H1 (cell line): ENCODE results near the gene ATP11C. TPM values are rescaled to one million over a fixed set of nuclear protein-coding genes. Genes with fewer than 3 reads are reported as not detected.

Experiments
- CTCF ChIA-PET: fragments of 300-600 bp; sonication (Branson Sonifier 250); formaldehyde crosslinking; loops from one replicate; lab custom pipeline; 2021; ENCODE audit not compliant: partially characterized antibody; lab: Charles Lee
- POLR2A ChIA-PET: fragments of 300-600 bp; sonication (Branson Sonifier 250); formaldehyde crosslinking; loops from one replicate; lab custom pipeline; 2021; ENCODE audit warnings: inconsistent platforms; ENCODE audit not compliant: partially characterized antibody; lab: Charles Lee
- DNase-seq, 2 experiments: peaks; one replicate each; pipeline versions ENCODE4 v3.0.0 to v3.0.0-alpha.2; 2010 to 2022; ENCODE audit warnings: low spot score in 2 of 2, low read depth in 1 of 2, mixed read lengths in 1 of 2
- FAIRE-seq: peaks from 2 replicates; lab custom pipeline; 2011; peaks lifted over from hg19 to GRCh38; lab: Jason Lieb, UNC
- H2AFZ ChIP-seq: 2 replicates; pipeline ENCODE4 v1.8.1; 2012; ENCODE audit warnings: low read length, inconsistent platforms
- H2AK5ac ChIP-seq: 2 replicates; pipeline ENCODE4 v1.6.1; 2013; ENCODE audit warnings: low read depth, low read length
- H2BK120ac ChIP-seq: replicated peaks from 2 replicates; pipeline ENCODE3; 2013; ENCODE audit warnings: low read depth, low read length, inconsistent platforms
- H2BK12ac ChIP-seq: 2 replicates; pipeline ENCODE4 v1.6.1; 2013; ENCODE audit warnings: low read depth, low read length
- H2BK15ac ChIP-seq: 2 replicates; pipeline ENCODE4 v1.6.1; 2013; ENCODE audit warnings: low read length
- H2BK20ac ChIP-seq: 2 replicates; pipeline ENCODE4 v1.6.1; 2013; ENCODE audit warnings: low read length
- H2BK5ac ChIP-seq: 2 replicates; pipeline ENCODE4 v1.6.1; 2013; ENCODE audit warnings: low read depth, low read length
- H3K14ac ChIP-seq: 2 replicates; pipeline ENCODE4 v1.6.1; 2013; ENCODE audit warnings: inconsistent platforms; ENCODE audit not compliant: insufficient read length
- H3K18ac ChIP-seq: 2 replicates; pipeline ENCODE4 v1.6.1; 2013; ENCODE audit warnings: low read length; ENCODE audit errors: extremely low read depth
- H3K23ac ChIP-seq: 2 replicates; pipeline ENCODE4 v1.6.1; 2013; ENCODE audit warnings: inconsistent platforms; ENCODE audit not compliant: insufficient read length
- H3K23me2 ChIP-seq: 2 replicates; pipeline ENCODE4 v1.6.1; 2013; ENCODE audit warnings: low read depth, low read length
- H3K27ac ChIP-seq: 2 replicates; pipeline ENCODE4 v1.6.1; 2011; ENCODE audit warnings: low read depth, low read length, inconsistent platforms
- H3K27me3 ChIP-seq, 4 experiments: replicated peaks in 1 of 4; 1 replicate in 1 of 4; 2 replicates in 3 of 4; pipeline versions ENCODE4 v1.6.1 to v1.8.1; 2011 to 2013; ENCODE audit warnings: low read length in 3 of 4, mild to moderate bottlenecking in 3 of 4, inconsistent platforms in 2 of 4, mixed read lengths in 2 of 4, moderate library complexity in 1 of 4; ENCODE audit not compliant: control insufficient read depth in 3 of 4, insufficient read depth in 3 of 4; ENCODE audit errors: extremely low read depth in 1 of 4
- H3K36me3 ChIP-seq, 4 experiments: 2 replicates each; pipeline versions ENCODE4 v1.6.1 to v1.8.1; 2011 to 2013; ENCODE audit warnings: mild to moderate bottlenecking in 4 of 4, low read length in 3 of 4, moderate library complexity in 2 of 4, control low read depth in 1 of 4, inconsistent platforms in 1 of 4; ENCODE audit not compliant: insufficient read depth in 4 of 4, control insufficient read depth in 2 of 4
- H3K4ac ChIP-seq: replicated peaks from 2 replicates; pipeline ENCODE3; 2013; ENCODE audit warnings: low read length, low read depth, mixed read lengths, inconsistent platforms; ENCODE audit not compliant: insufficient read length
- H3K4me1 ChIP-seq, 4 experiments: replicated peaks in 1 of 4; 1 replicate in 1 of 4; 2 replicates in 3 of 4; pipeline versions ENCODE4 v1.6.1 to v1.8.1; 2011 to 2013; ENCODE audit warnings: low read length in 3 of 4, inconsistent platforms in 2 of 4, mixed read lengths in 1 of 4; ENCODE audit not compliant: insufficient read depth in 4 of 4, control insufficient read depth in 3 of 4
- H3K4me2 ChIP-seq, 2 experiments: 2 replicates each; pipeline versions ENCODE4 v1.6.1 to v1.8.1; 2011 to 2013; ENCODE audit warnings: low read depth in 2 of 2, low read length in 2 of 2, control low read depth in 1 of 2, inconsistent platforms in 1 of 2, mild to moderate bottlenecking in 1 of 2; ENCODE audit not compliant: insufficient read depth in 1 of 2
- H3K4me3 ChIP-seq, 4 experiments: fragments of 200-600, 300-600 bp in 1 of 4; sonication (generic), shearing (Covaris generic), sonication (Bioruptor Twin) in 1 of 4; 2 replicates each; pipeline versions ENCODE4 v1.5.1 to v1.8.1; 2011 to 2016; ENCODE audit warnings: low read length in 4 of 4, low read depth in 3 of 4, control low read depth in 2 of 4, inconsistent platforms in 2 of 4, mild to moderate bottlenecking in 2 of 4, mixed read lengths in 1 of 4, moderate library complexity in 1 of 4; ENCODE audit not compliant: insufficient read depth in 2 of 4; ENCODE audit errors: extremely low read depth in 1 of 4
- H3K56ac ChIP-seq: replicated peaks from 2 replicates; pipeline ENCODE3; 2013; ENCODE audit warnings: low read depth, mild to moderate bottlenecking, mixed read lengths, low read length, inconsistent platforms; ENCODE audit not compliant: insufficient read length
- H3K79me1 ChIP-seq: 2 replicates; pipeline ENCODE4 v1.6.1; 2013; ENCODE audit warnings: low read depth, low read length, control low read depth
- H3K79me2 ChIP-seq, 2 experiments: 2 replicates each; pipeline versions ENCODE4 v1.6.1 to v1.8.1; 2012 to 2013; ENCODE audit warnings: low read length in 2 of 2, mild to moderate bottlenecking in 2 of 2, inconsistent platforms in 1 of 2; ENCODE audit not compliant: insufficient read depth in 2 of 2, control insufficient read depth in 1 of 2
- H3K9ac ChIP-seq, 4 experiments: replicated peaks in 1 of 4; 1 replicate in 1 of 4; 2 replicates in 3 of 4; pipeline versions ENCODE4 v1.6.1 to v1.8.1; 2011 to 2013; ENCODE audit warnings: low read depth in 3 of 4, low read length in 3 of 4, control low read depth in 2 of 4, mild to moderate bottlenecking in 2 of 4, moderate library complexity in 2 of 4, inconsistent platforms in 1 of 4; ENCODE audit errors: extremely low read depth in 1 of 4
- H3K9me3 ChIP-seq, 2 experiments: 2 replicates each; pipeline versions ENCODE4 v1.6.1 to v1.8.1; 2012 to 2013; ENCODE audit warnings: mild to moderate bottlenecking in 2 of 2, moderate library complexity in 2 of 2, control low read depth in 1 of 2, inconsistent platforms in 1 of 2, low read depth in 1 of 2, low read length in 1 of 2, mixed read lengths in 1 of 2; ENCODE audit not compliant: insufficient read depth in 2 of 2
- H4K20me1 ChIP-seq, 2 experiments: replicated peaks in 1 of 2; 2 replicates each; pipeline versions ENCODE3 to v1.8.1; 2011 to 2013; ENCODE audit warnings: inconsistent platforms in 2 of 2, low read length in 2 of 2, mild to moderate bottlenecking in 1 of 2; ENCODE audit not compliant: insufficient read depth in 2 of 2, control insufficient read depth in 1 of 2
- H4K5ac ChIP-seq: 2 replicates; pipeline ENCODE4 v1.6.1; 2013; ENCODE audit warnings: low read length, low read depth, mixed read lengths, inconsistent platforms; ENCODE audit not compliant: insufficient read length
- H4K8ac ChIP-seq: 2 replicates; pipeline ENCODE4 v1.8.0; 2013; ENCODE audit warnings: mild to moderate bottlenecking, moderate library complexity, low read length, inconsistent platforms; ENCODE audit not compliant: insufficient read depth; ENCODE audit errors: extremely low read depth
- H4K91ac ChIP-seq: replicated peaks from 2 replicates; pipeline ENCODE3; 2013; ENCODE audit warnings: low read length, mixed read lengths, inconsistent platforms; ENCODE audit not compliant: insufficient read length
- BACH1 ChIP-seq: IDR thresholded peaks from 2 replicates; pipeline ENCODE4 v1.6.1; 2012; ENCODE audit warnings: low read length, improper control_type of control experiment
- BCL11A ChIP-seq, 2 experiments: IDR thresholded peaks; one replicate each; pipeline ENCODE4 v1.6.1; 2011; ENCODE audit warnings: low read depth in 2 of 2, low read length in 2 of 2, mild to moderate bottlenecking in 2 of 2
- CBX8 ChIP-seq: fragments of 300-800, 300-1000 bp; sonication (generic); IDR thresholded peaks from 2 replicates; pipeline ENCODE4 v1.7.1; 2016; ENCODE audit warnings: low read depth, low read length, borderline replicate concordance
- CTCF ChIP-seq, 3 experiments: IDR thresholded peaks; 1 replicate in 2 of 3; 2 replicates in 1 of 3; pipeline versions ENCODE4 v1.5.1 to v1.6.1; 2011; ENCODE audit warnings: low read length in 3 of 3, mild to moderate bottlenecking in 3 of 3, inconsistent platforms in 2 of 3, low read depth in 1 of 3, moderate library complexity in 1 of 3; ENCODE audit not compliant: insufficient read depth in 1 of 3; ENCODE audit errors: control extremely low read depth in 1 of 3
- GABPA ChIP-seq: IDR thresholded peaks from 2 replicates; pipeline ENCODE4 v1.6.1; 2011; ENCODE audit warnings: mild to moderate bottlenecking, low read length, moderate library complexity, borderline replicate concordance; ENCODE audit not compliant: insufficient read depth
- POLR2A ChIP-seq, 2 experiments: IDR thresholded peaks; 1 replicate in 1 of 2; 2 replicates in 1 of 2; pipeline ENCODE4 v1.6.1; 2011; ENCODE audit warnings: low read depth in 2 of 2, low read length in 2 of 2, mild to moderate bottlenecking in 2 of 2; ENCODE audit errors: control extremely low read depth in 1 of 2
- RBBP5 ChIP-seq: IDR thresholded peaks from 2 replicates; pipeline ENCODE4 v1.7.1; 2012; ENCODE audit warnings: low read depth, mild to moderate bottlenecking, inconsistent platforms, low read length, moderate library complexity, borderline replicate concordance
- SP2 ChIP-seq: IDR thresholded peaks from 2 replicates; pipeline ENCODE4 v1.6.1; 2012; ENCODE audit warnings: mild to moderate bottlenecking, low read length, inconsistent platforms
- TBP ChIP-seq: IDR thresholded peaks from 2 replicates; pipeline ENCODE4 v1.6.1; 2011; ENCODE audit warnings: low read depth, low read length, improper control_type of control experiment
- WGBS, 2 experiments: shearing (Covaris generic) in 1 of 2; methylation state at CpG; one replicate each; pipeline versions ENCODE4 v1.1.6 to v1.1.7; 2013 to 2015; ENCODE audit warnings: low lambda C conversion rate in 2 of 2, mixed read lengths in 2 of 2, inconsistent platforms in 1 of 2, low coverage in 1 of 2, missing lambda C conversion rate in 1 of 2; ENCODE audit not compliant: insufficient replicate concordance in 2 of 2, insufficient coverage in 1 of 2, insufficient read length in 1 of 2; ENCODE audit errors: extremely low coverage in 1 of 2, missing lambda C conversion rate in 1 of 2; 5-methylcytosine and 5-hydroxymethylcytosine counted together
- polyA plus RNA-seq, 7 experiments: library from polyadenylated mRNA; depleted of rRNA in 3 of 7; stranded (reverse) in 5 of 7; unstranded in 2 of 7; fragments of >200 nt in 5 of 7; fragments of 200-250 nt in 2 of 7; gene quantifications; 1 replicate in 5 of 7; 2 replicates in 1 of 7; 4 replicates in 1 of 7; pipeline versions ENCODE4 v1.2.1 to v1.2.3, GENCODE V29; 2011 to 2013; ENCODE audit warnings: missing spikeins in 2 of 7, mixed read lengths in 2 of 7
- total RNA-seq: library from RNA; stranded (reverse); fragmentation: NEBNext Ultra II Directional; extraction: Animal tissue kit (Norgen Biotek cat#: 25700); gene quantifications from 2 replicates; pipeline ENCODE4 v1.2.1, GENCODE V29; 2021
- TF ChIP-seq, protein P1 (sequence below): IDR thresholded peaks from 2 replicates; pipeline ENCODE4 v1.6.1; 2012; ENCODE audit warnings: low read length, inconsistent platforms

ATP11C gene
- total and polyA plus RNA-seq, 2 of the 8 experiments (the other 6 are each of a cell fraction or from before 2014, with no cell fraction given): 14.7 to 52.1 TPM

DNA sequence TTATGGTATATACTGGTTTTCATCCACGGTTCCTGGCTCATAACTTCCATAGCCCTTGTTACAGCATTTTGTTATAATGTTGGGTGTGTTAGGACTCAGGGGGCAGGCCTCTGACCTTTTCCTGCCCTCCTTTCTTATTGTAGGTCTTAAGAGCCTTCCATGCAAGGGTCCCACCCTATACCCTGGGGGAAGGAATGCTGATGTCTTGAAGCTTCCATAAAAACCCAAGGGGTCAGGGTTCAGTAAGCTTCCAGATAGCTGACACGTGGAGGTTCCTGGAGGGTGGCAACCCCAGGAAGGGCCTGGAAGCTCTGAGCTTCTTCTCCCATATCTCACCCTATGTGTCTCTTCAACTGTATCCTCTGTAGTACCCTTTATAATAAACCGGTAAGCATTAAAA, 29.6 kb downstream of the ATP11C start:
- no peak overlapping the region for H4K8ac ChIP-seq
- H3K9ac ChIP-seq: no peak overlapping the region
- no peak overlapping the region for H4K91ac ChIP-seq
- no peak overlapping the region for H2BK20ac ChIP-seq
- H3K36me3 ChIP-seq: no peaks in the 10 kb centered on the region
- no peak overlapping the region for H3K4me2 ChIP-seq
- DNase-seq (no peak), FAIRE-seq (no peak)
- no peak overlapping the region for H2BK120ac ChIP-seq
- H2BK15ac ChIP-seq: no peak overlapping the region
- ChIA-PET CTCF (interaction anchor here (2.2 kb wide), 1 partner anchor 11 kb away, joined by 4 read pairs; no protein-coding TSS in a partner anchor), POLR2A (no interaction called here)
- H2AFZ ChIP-seq: no peak overlapping the region
- no peaks in the 10 kb centered on the region for H3K27me3 ChIP-seq
- no peak overlapping the region for H3K14ac ChIP-seq
- peaks cover 0 to 2% (median 0%) of the 10 kb centered on the region in 4 experiments; a peak in 1 of 7 replicates for H3K4me1 ChIP-seq
- H2BK5ac ChIP-seq: no peak overlapping the region
- H3K23me2 ChIP-seq: no peaks in the 10 kb centered on the region
- 83% methylated on average over 3 of the region's 3 CpGs; no CpG with 5 or more reads in 1 of the 2 experiments for WGBS, 2 experiments
- no peak overlapping the region for H4K5ac ChIP-seq
- H3K27ac ChIP-seq: no peak overlapping the region
- H2BK12ac ChIP-seq: no peak overlapping the region
- H3K9me3 ChIP-seq: no peaks in the 10 kb centered on the region
- H4K20me1 ChIP-seq: peaks cover 0 to 2% of the 10 kb centered on the region in 2 experiments
- no peaks in the 10 kb centered on the region; the same call in 1 of the 2 replicates for H3K79me1 ChIP-seq
- H3K4me3 ChIP-seq: no peak overlapping the region
- no peak overlapping the region for H3K23ac ChIP-seq
- no peak overlapping the region for H3K4ac ChIP-seq
- H3K79me2 ChIP-seq: peaks cover 0 to 45% of the 10 kb centered on the region in 2 experiments; a peak in 2 of 4 replicates
- no peak overlapping the region for H3K56ac ChIP-seq
- H2AK5ac ChIP-seq: no peak overlapping the region
- H3K18ac ChIP-seq: no peak overlapping the region
- TF ChIP-seq SP2: no peak
- TF ChIP-seq TBP: no peak
- TF ChIP-seq BACH1: no peak
- no peak for TF ChIP-seq RBBP5
- TF ChIP-seq CBX8: no peak
- TF ChIP-seq, protein P1, sequence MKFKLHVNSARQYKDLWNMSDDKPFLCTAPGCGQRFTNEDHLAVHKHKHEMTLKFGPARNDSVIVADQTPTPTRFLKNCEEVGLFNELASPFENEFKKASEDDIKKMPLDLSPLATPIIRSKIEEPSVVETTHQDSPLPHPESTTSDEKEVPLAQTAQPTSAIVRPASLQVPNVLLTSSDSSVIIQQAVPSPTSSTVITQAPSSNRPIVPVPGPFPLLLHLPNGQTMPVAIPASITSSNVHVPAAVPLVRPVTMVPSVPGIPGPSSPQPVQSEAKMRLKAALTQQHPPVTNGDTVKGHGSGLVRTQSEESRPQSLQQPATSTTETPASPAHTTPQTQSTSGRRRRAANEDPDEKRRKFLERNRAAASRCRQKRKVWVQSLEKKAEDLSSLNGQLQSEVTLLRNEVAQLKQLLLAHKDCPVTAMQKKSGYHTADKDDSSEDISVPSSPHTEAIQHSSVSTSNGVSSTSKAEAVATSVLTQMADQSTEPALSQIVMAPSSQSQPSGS: no peak
- TF ChIP-seq CTCF (IDR thresholded peaks at IDR 0.05; ENCODE audit: control extremely low read depth in 1 of 3, insufficient read depth in 1 of 3, low read depth in 1 of 3, low read length in 3 of 3): no peak
- TF ChIP-seq GABPA: no peak
- no peak for TF ChIP-seq POLR2A (IDR thresholded peaks at IDR 0.05; ENCODE audit: control extremely low read depth in 1 of 2, low read depth in 2 of 2, low read length in 2 of 2)
- no peak for TF ChIP-seq BCL11A (IDR thresholded peaks at IDR 0.05; ENCODE audit: low read depth in 2 of 2, low read length in 2 of 2)
